ENCODE results near the gene FIGNL1. TPM values are rescaled to one million over a fixed set of nuclear protein-coding genes. Genes with fewer than 3 reads are reported as not detected.
"Not testable (repeated sequence)": the region's sequence is repeated elsewhere in the genome, so short reads cannot be mapped to it uniquely, and the experiment has no call there.

FIGNL1 gene
- total RNA-seq, 2 donors from 2014 or later: 28.0 to 38.2 TPM

DNA sequence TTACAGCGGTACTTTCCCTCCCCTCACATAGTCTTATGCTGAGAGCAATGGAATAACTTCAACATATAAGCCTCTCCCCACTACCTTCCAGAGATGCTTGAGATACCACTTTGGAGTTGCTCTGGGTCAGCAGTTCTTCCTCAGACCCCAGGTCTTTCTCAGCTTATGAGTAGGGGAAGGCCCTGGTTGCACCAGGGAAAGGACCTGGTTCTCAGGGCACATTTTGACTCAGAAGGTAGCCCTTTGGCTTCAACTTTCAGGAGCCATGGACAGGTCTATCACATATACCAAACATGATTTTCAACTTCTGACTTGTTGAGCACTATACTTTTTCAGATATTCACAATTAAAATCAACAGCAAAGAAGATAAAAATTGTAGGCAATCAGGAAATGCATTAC, 11.5 kb upstream of the FIGNL1 start:
- WGBS, 2 experiments (ENCODE audit: insufficient coverage in 1 of 2, insufficient read length in 1 of 2): 88 to 100% methylated on average over 1 of the region's 1 CpG
- H3K9me3 ChIP-seq (ENCODE audit: control insufficient read depth, low read length): no peaks in the 10 kb centered on the region
- Mint-ChIP-seq H3K4me1 (no peaks in the 10 kb centered on the region), H3K27me3 (ENCODE audit: insufficient read depth) (peaks cover 9% of the 10 kb centered on the region), H3K4me3 (no peak overlapping the region), H3K36me3 (ENCODE audit: low read depth) (no peaks in the 10 kb centered on the region), H3K27ac (no peak overlapping the region), H3K9me3 (peaks cover 27% of the 10 kb centered on the region)
- no peak overlapping the region for H3K9ac ChIP-seq (ENCODE audit: extremely low read depth, low read length, poor library complexity, severe bottlenecking)
- TF ChIP-seq, protein P1, sequence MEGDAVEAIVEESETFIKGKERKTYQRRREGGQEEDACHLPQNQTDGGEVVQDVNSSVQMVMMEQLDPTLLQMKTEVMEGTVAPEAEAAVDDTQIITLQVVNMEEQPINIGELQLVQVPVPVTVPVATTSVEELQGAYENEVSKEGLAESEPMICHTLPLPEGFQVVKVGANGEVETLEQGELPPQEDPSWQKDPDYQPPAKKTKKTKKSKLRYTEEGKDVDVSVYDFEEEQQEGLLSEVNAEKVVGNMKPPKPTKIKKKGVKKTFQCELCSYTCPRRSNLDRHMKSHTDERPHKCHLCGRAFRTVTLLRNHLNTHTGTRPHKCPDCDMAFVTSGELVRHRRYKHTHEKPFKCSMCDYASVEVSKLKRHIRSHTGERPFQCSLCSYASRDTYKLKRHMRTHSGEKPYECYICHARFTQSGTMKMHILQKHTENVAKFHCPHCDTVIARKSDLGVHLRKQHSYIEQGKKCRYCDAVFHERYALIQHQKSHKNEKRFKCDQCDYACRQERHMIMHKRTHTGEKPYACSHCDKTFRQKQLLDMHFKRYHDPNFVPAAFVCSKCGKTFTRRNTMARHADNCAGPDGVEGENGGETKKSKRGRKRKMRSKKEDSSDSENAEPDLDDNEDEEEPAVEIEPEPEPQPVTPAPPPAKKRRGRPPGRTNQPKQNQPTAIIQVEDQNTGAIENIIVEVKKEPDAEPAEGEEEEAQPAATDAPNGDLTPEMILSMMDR (conservative IDR thresholded peaks at IDR 0.05): no peak
- H3K27me3 ChIP-seq (ENCODE audit: control insufficient read depth, insufficient read depth, low read length, poor library complexity, severe bottlenecking): no peaks in the 10 kb centered on the region
- no peaks in the 10 kb centered on the region for H3K36me3 ChIP-seq (ENCODE audit: control insufficient read depth, insufficient read depth, low read length)
- no peak for DNase-seq
- H3K4me3 ChIP-seq (ENCODE audit: low read length): no peak overlapping the region
- no peaks in the 10 kb centered on the region for H3K4me1 ChIP-seq (ENCODE audit: control insufficient read depth, insufficient read depth, low read length)
- H3K27ac ChIP-seq (ENCODE audit: low read depth, low read length): no peak overlapping the region

DNA sequence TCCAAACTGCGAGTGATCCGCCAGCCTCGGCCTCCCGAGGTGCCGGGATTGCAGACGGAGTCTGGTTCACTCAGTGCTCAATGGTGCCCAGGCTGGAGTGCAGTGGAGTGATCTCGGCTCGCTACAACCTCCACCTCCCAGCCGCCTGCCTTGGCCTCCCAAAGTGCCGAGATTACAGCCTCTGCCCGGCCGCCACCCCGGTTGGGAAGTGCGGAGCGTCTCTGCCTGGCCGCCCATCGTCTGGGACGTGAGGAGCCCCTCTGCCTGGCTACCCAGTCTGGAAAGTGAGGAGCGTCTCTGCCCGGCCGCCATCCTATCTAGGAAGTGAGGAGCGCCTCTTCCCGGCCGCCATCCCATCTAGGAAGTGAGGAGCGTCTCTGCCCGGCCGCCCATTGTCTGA, 9.0 kb upstream of the FIGNL1 start:
- H3K4me1 ChIP-seq (ENCODE audit: control insufficient read depth, insufficient read depth, low read length); DNase-seq; H3K9ac ChIP-seq (ENCODE audit: extremely low read depth, low read length, poor library complexity, severe bottlenecking); H3K27ac ChIP-seq (ENCODE audit: low read depth, low read length); H3K36me3 ChIP-seq (ENCODE audit: control insufficient read depth, insufficient read depth, low read length); H3K4me1 Mint-ChIP-seq; H3K4me3 ChIP-seq (ENCODE audit: low read length); H3K27ac Mint-ChIP-seq; H3K27me3 ChIP-seq (ENCODE audit: control insufficient read depth, insufficient read depth, low read length, poor library complexity, severe bottlenecking); H3K36me3 Mint-ChIP-seq (ENCODE audit: low read depth); H3K9me3 ChIP-seq (ENCODE audit: control insufficient read depth, low read length); H3K4me3 Mint-ChIP-seq; H3K27me3 Mint-ChIP-seq (ENCODE audit: insufficient read depth): not testable (repeated sequence)
- 92 to 95% methylated on average over 4 to 21 of the region's 27 CpGs for WGBS, 2 experiments (ENCODE audit: insufficient coverage in 1 of 2, insufficient read length in 1 of 2)
- H3K9me3 Mint-ChIP-seq: peaks cover 27% of the 10 kb centered on the region

DNA sequence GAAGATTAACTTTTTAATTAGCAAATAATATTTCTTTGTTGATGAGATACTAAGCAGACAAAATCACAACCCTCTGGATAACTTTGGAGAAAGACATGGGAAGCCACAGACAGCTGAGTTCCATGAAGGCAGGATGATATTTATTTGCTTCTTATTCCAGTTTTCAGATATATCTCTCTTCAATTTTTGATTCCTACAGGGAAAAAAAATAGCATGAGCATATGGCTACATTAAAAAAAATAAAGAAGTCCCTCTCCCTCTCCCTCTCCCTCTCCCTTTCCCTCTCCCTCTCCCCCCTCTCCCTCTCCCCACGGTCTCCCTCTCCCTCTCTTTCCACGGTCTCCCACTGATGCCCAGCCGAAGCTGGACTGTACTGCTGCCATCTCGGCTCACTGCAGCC, 8.5 kb upstream of the FIGNL1 start:
- not testable (repeated sequence) for H3K9ac ChIP-seq (ENCODE audit: extremely low read depth, low read length, poor library complexity, severe bottlenecking); H3K27ac ChIP-seq (ENCODE audit: low read depth, low read length); H3K4me1 ChIP-seq (ENCODE audit: control insufficient read depth, insufficient read depth, low read length); H3K27ac Mint-ChIP-seq; H3K36me3 Mint-ChIP-seq (ENCODE audit: low read depth); H3K9me3 ChIP-seq (ENCODE audit: control insufficient read depth, low read length); DNase-seq; H3K27me3 ChIP-seq (ENCODE audit: control insufficient read depth, insufficient read depth, low read length, poor library complexity, severe bottlenecking); H3K4me1 Mint-ChIP-seq; H3K4me3 ChIP-seq (ENCODE audit: low read length); H3K4me3 Mint-ChIP-seq; H3K36me3 ChIP-seq (ENCODE audit: control insufficient read depth, insufficient read depth, low read length); H3K27me3 Mint-ChIP-seq (ENCODE audit: insufficient read depth)
- peaks cover 27% of the 10 kb centered on the region for H3K9me3 Mint-ChIP-seq
- WGBS, 2 experiments (ENCODE audit: insufficient coverage in 1 of 2, insufficient read length in 1 of 2): no CpG with 5 or more reads among the region's 4 CpGs

DNA sequence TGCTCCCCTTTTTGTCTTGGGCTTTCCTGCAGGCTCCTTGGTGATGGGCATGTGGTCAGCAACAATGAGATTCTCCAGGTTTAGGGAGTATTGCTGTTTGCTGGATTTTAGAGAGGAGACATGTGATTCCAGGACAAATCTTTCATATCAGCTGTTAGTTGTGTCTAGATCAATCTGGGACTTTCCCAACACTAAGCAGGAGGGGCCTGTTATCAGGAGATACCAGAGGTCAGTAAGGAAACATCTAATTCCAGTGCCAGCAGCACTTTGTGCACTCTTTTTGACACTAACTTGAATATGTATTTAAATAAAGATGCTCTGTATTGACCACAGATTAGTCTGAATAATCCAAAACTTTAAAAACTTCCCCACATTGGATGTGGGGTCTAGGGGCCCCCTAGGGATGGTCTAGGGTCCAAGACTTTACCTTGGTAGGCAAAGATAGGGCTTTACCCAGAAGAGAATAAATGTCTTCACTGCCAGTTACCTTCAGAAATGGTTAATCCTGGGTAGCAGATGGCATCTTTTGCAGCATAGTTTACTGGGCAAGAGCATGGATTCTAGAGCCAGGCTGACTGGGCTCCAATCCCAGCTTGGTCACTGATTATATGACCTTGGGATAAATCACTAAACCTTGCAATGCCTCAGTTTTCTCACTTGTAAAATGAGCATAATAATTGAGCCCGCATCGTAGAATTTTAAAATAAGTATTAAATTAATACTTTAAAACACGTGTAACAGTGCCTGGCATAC, 6.4 kb upstream of the FIGNL1 start:
- no peak for DNase-seq
- H3K9me3 Mint-ChIP-seq: peaks cover 27% of the 10 kb centered on the region
- H3K27me3 Mint-ChIP-seq (ENCODE audit: insufficient read depth): peaks cover 15% of the 10 kb centered on the region
- H3K4me3 Mint-ChIP-seq: no peak overlapping the region
- 97% methylated on average over 3 of the region's 3 CpGs; no CpG with 5 or more reads in 1 of the 2 experiments for WGBS, 2 experiments (ENCODE audit: insufficient coverage in 1 of 2, insufficient read length in 1 of 2)
- Histone ChIP-seq H3K36me3 (ENCODE audit: control insufficient read depth, insufficient read depth, low read length) (no peaks in the 10 kb centered on the region), H3K9ac (ENCODE audit: extremely low read depth, low read length, poor library complexity, severe bottlenecking) (no peak overlapping the region), H3K4me3 (ENCODE audit: low read length) (no peak overlapping the region), H3K27ac (ENCODE audit: low read depth, low read length) (no peak overlapping the region), H3K9me3 (ENCODE audit: control insufficient read depth, low read length) (no peaks in the 10 kb centered on the region), H3K4me1 (ENCODE audit: control insufficient read depth, insufficient read depth, low read length) (no peaks in the 10 kb centered on the region), H3K27me3 (ENCODE audit: control insufficient read depth, insufficient read depth, low read length, poor library complexity, severe bottlenecking) (peaks cover 14% of the 10 kb centered on the region)
- TF ChIP-seq, protein P1 (conservative IDR thresholded peaks at IDR 0.05): no peak
- no peaks in the 10 kb centered on the region for H3K36me3 Mint-ChIP-seq (ENCODE audit: low read depth)
- H3K4me1 Mint-ChIP-seq: no peaks in the 10 kb centered on the region
- no peak overlapping the region for H3K27ac Mint-ChIP-seq
